Activated CD4-positive, alpha-beta T cell treated with anti-CD3 and anti-CD28 coated beads, Interleukin-2, amount 50 U/mL, for 48 hours (primary cell): ENCODE results near the gene MOB1B.
A peak's percentile ranks its signal among the peaks of the same experiment; 100 is the strongest.

Experiments used
- DNase-seq, 2 experiments: peaks; one replicate each; pipeline ENCODE4 v3.0.0-alpha.2; 2020

Gene MOB1B

GRCh38 chr4:70915036-70915815 is 13.1 kb downstream of the MOB1B start:
- no peak for DNase-seq

DNA sequence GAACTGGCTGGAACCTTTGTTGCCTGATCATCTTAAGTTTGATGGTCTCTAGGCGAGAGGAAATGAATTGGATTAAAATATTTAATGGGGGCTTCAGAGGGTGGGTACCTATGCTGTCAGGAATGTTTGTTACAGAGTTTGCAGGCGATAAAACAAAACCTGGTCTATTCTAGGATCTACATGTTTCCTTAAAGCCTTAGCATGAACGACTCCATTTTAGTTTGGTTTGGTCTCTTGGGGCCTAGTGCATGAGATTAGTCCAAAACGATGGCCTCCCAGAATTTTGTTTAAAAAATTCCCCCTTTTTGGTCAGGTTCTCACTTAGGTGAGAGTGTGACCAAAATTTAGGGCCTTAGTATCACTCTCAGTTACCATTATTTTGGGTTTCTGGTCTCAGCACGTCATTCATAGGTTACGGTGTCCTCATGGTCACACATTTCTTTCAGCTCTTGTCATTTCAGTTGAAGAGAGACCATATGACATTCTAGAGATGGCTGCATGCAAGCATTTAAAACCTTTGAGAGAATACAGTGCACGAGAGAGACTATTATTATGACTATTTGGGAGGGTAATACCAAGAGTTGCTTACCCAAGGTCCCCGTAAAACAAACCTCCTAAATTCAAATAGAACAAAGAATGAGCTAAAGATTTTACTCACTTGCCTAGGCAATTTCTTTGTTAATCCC is 13.8 kb downstream of the MOB1B start:
- no peak for DNase-seq

GRCh38 chr4:70920592-70920991 is 18.4 kb downstream of the MOB1B start:
- DNase-seq = no peak

DNA sequence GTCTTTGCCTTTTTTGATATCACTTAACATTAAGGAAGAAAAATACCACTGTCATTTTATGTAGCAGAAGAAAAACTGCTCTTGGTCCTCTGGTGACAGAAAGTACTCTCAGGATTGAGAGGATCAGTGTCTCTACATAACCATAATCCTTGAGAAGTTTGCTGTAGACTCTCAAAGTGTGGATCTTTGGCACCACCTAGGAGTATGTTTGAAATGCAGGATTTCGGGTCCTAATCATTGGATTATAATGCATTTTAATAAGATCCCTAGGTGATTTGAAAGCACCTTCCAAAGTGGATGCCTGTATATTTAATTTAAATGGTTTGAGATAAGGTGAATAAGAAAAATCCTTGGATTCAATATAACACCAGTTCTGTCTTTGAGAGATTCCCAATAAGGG is 23.2 kb downstream of the MOB1B start:
- DNase-seq = no peak

GRCh38 chr4:70925899-70926635 is 23.9 kb downstream of the MOB1B start:
- no peak for DNase-seq

- DNase-seq = peak in 1 of 2 experiments; percentile 12
These were observed 25.5 kb downstream of the MOB1B start for GRCh38 chr4:70927502-70928137.

GRCh38 chr4:70930530-70931256 is 28.5 kb downstream of the MOB1B start:
- no peak for DNase-seq

DNA sequence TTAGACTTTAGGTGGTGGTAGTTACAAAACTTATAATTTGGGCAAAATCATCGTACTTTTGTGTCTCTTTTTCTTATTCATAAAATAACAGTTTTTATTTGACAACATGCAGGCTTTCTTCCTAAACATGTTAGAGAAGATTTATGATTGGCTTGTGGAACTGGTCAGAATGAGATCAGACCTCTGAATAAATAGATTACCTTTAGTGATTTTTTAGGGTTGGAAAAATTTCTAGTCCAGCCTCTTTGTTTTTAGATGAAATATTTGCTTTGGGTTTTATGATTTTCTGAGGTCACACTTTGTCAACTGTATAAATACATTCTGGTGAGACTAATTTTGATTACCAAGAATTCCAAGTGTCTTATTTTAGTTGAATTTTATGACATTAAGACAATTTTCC is 29.2 kb downstream of the MOB1B start:
- DNase-seq = no peak

DNA sequence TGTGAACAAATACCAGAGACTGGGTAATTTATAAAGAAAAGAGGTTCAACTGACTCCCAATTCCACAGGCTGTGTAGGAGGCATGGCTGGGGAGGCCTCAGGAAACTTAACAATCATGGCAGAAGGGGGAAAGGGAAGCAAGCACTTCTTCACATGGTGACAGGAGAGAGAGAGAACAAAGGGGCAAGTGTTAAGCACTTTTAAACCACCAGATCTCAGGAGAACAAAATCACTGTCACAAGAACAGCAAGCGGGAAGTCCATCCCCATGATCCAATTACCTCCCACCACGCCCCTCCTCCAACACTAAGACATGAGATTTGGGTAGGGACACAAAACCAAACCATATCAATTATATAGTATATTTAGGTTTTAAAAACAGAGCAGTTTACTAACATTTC is 30.8 kb downstream of the MOB1B start:
- DNase-seq = no peak

DNA sequence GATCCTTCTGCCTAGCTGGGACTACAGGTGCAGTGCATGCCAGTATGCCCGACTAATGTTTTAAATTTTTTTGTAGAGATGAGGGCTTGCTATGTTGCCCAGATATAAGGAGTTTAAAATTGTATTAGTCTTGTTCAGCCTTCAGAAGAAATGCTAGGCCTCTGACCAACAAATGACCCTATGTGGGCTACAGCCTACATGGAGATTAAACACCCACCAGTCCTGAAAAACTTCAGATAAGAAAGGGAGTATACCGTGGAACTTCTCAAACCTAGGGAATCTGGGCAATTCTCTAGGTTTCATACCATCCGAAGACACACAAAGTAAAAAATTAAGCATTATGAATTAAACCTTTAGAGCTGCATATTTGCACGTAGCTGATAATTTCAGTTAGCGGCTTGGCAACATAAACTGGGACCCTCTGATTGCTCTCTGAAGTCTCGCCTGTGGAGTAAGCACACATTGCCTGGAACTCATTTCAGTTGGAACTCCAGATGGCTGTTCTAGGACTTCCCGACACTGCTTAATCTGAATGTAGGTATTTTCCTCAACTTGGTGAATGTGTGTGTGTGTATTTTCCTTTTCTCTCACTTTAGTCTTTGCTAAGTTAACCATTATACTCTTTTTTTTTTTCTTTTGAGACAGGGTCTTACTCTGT is 33.0 kb downstream of the MOB1B start:
- no peak for DNase-seq

DNA sequence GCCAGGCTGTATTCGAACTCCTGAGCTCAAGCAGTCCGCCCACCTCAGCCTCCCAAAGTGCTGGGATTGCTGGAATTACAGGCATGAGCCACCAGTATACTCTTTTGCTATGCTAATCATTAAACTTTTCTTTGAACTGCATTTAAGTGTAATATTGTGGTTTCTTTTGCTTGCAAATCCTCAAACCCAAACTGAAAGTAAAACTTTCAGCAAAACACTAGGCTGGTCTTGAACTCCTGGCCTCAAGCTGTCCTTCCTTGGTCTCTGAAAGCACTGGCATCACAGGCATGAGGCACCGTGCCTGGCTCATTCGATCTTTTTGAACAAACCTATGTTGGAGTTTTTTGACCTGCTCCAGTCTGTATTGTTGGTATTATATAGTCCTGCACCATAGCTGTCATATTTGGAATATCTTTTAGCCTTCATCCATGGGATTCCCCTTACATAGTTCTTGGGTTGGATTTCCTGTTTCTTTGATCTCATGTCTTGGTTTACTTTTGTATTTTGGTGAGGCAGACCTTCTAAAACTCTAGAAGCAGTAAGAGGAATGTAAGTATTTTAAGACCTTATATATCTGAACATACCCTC is 34.1 kb downstream of the MOB1B start:
- peak in 1 of 2 experiments; percentile 10 for DNase-seq

GRCh38 chr4:70938086-70938485 is 35.9 kb downstream of the MOB1B start:
- no peak for DNase-seq

GRCh38 chr4:70940134-70940533 is 38.0 kb downstream of the MOB1B start:
- no peak for DNase-seq

DNA sequence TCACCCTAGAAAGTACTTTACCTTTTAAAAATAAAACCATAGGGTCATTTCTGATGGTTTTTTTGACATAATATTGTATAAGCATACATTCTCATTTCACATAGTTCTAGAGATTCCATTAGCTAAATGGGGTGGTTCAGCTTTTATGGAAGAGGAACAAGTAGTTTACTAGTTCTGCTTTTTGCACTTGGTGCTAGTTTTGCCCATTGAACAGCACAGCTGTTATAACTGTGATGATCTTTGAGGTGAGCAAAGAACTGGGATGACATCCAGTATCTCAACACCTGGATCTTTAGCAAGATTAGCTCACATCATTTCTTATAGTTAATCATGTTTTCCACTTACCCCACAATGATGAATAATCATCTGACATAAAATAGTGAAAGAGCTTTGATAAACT is 40.9 kb downstream of the MOB1B start:
- no peak for DNase-seq

DNA sequence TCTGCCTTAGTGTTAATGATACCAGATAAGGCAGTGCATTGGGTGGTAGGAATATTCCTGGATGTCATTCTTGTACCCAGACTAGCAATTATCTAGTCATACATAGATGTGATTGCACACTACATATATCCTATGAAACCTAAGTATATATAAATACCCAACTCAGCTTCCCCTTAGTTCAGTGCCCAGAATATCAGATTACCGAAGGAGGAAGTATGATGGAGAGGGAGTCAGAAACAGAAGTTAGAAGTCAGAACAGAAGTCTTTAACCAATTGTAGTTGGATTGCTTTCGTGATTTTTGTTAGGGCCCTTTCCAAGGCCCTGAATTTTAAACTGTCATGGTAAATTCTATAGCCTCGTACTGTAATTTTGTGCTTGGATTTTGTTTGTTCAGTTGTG is 42.9 kb downstream of the MOB1B start:
- DNase-seq = no peak

DNA sequence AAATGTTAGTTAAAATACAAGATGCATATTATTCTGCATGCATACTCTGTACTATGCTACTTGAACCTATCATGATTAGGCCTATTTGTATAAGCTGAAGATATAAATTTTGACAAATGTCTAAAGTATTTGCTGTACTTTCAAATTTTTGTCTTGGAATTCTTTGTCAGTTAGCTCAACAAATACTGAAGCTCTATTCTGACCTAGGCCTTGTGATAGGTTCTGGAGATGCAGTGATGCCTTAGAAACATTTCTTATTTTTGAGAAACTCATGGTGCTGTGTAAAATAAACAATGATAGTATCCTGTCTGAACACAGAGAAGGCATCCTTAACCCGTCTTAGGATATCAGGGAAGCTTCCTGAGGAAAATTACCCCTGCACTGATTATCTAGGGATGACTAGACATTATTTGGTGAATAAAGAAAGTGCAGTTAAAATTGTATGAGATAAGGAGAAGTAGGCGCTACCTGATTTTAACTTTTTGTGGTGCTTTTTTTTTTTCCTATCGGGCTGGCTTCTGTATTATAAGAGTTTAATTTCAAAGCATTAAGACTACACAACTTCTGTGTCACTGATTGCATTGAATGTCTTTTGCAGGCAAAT is 43.4 kb downstream of the MOB1B start:
- no peak for DNase-seq

GRCh38 chr4:70946939-70947338 is 44.8 kb downstream of the MOB1B start:
- DNase-seq = no peak

DNA sequence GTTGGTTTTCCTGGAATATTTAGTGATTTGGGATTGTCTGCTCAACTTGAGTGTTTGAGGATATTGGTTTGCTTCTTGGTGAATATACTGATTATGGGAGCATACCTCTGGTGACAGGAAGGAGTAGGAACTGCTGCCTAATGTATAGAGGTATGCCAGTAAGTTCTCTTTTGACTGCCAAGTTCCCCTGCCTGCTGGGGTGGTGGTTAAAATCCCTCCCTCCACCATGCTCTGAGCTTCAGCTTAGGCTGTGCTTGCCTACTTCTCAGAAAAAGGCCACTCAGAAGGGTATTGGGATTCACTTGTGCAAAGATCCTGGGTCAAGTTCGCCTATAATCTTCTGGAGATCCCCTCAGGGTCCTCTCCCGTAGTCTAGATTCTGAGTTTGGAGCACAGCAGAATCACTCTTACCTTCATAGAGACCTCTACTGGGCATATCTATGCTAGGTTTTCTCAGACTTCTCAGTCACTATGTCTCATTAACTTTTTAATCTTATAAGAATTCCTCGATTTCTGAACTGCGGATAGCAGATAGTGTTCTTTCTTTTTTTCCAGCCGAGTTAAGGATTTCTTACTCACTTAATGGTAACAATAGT is 46.6 kb downstream of the MOB1B start:
- DNase-seq = no peak

- DNase-seq = no peak
These were observed 51.9 kb downstream of the MOB1B start for GRCh38 chr4:70954032-70954431.

DNA sequence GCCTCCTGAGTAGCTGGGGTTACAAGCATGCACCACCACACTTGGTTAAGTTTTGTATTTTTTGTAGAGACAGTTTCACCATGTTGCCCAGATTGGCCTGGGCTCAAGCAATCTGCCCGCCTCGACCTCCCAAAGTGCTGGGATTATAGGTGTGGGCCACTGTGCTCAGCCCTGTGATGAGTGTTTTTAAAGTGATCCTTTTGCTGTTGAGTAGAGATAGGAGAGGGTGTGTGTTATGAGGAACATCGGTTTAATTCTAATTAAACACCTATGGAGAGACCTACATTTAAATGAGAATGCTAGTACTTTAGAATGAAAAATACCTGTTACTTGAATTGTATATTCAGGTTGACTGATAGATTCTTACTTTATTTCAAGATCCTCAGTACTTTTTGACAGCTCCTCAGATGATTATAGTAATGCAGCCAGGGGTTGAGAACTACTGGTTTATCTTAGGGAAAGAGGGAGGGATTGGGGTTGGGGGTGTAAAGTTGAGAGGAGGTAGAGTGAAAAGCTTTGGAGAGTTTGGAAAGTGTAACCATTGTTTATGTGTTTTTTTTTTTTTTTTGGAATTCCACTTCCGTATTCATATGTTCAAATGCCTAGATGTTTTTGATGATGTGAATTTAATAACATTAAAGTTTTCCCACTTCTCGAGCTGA is 54.5 kb downstream of the MOB1B start:
- DNase-seq = no peak
